ENCODE measurements around the gene CDK5RAP2.

GRCh38 chr9:120421977-120422376 lies 158.0 kb downstream of the CDK5RAP2 start:
- TF ChIP-seq, protein P1, sequence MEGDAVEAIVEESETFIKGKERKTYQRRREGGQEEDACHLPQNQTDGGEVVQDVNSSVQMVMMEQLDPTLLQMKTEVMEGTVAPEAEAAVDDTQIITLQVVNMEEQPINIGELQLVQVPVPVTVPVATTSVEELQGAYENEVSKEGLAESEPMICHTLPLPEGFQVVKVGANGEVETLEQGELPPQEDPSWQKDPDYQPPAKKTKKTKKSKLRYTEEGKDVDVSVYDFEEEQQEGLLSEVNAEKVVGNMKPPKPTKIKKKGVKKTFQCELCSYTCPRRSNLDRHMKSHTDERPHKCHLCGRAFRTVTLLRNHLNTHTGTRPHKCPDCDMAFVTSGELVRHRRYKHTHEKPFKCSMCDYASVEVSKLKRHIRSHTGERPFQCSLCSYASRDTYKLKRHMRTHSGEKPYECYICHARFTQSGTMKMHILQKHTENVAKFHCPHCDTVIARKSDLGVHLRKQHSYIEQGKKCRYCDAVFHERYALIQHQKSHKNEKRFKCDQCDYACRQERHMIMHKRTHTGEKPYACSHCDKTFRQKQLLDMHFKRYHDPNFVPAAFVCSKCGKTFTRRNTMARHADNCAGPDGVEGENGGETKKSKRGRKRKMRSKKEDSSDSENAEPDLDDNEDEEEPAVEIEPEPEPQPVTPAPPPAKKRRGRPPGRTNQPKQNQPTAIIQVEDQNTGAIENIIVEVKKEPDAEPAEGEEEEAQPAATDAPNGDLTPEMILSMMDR (IDR thresholded peaks at IDR 0.05) = no peak
- TF ChIP-seq POLR2A (IDR thresholded peaks at IDR 0.05) = no peak
